ENCODE measurements around the gene NBEA. TPM values are rescaled to one million over a fixed set of nuclear protein-coding genes. Genes with fewer than 3 reads are reported as not detected.

The NBEA gene
- total RNA-seq, 2 experiments from 2014 or later: 3.5 to 3.8 TPM

GRCh38 chr13:35706721-35707120 is 764.7 kb downstream of the NBEA start:
- TF ChIP-seq, protein P1, sequence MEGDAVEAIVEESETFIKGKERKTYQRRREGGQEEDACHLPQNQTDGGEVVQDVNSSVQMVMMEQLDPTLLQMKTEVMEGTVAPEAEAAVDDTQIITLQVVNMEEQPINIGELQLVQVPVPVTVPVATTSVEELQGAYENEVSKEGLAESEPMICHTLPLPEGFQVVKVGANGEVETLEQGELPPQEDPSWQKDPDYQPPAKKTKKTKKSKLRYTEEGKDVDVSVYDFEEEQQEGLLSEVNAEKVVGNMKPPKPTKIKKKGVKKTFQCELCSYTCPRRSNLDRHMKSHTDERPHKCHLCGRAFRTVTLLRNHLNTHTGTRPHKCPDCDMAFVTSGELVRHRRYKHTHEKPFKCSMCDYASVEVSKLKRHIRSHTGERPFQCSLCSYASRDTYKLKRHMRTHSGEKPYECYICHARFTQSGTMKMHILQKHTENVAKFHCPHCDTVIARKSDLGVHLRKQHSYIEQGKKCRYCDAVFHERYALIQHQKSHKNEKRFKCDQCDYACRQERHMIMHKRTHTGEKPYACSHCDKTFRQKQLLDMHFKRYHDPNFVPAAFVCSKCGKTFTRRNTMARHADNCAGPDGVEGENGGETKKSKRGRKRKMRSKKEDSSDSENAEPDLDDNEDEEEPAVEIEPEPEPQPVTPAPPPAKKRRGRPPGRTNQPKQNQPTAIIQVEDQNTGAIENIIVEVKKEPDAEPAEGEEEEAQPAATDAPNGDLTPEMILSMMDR (IDR thresholded peaks at IDR 0.05): no peak
- peaks cover 2% of the 10 kb centered on the region for H3K9me3 Mint-ChIP-seq
- no peak overlapping the region for H3K27ac Mint-ChIP-seq
- H3K36me3 ChIP-seq (ENCODE audit: insufficient read depth, low read length): no peaks in the 10 kb centered on the region
- no peak overlapping the region for H3K27ac ChIP-seq (ENCODE audit: low read depth in 1 of 2, low read length in 2 of 2)
- no peak for ATAC-seq (ENCODE audit: poor library complexity)
- no peak overlapping the region for H3K4me3 ChIP-seq (ENCODE audit: low read length)
- no peaks in the 10 kb centered on the region for H3K4me1 ChIP-seq (ENCODE audit: insufficient read depth, low read length)
- intact Hi-C loops (cut with DNase I, micrococcal nuclease): no loop called here
- CTCF ChIA-PET: no interaction called here
- peaks cover 3% of the 10 kb centered on the region for H3K27me3 Mint-ChIP-seq
- H3K36me3 Mint-ChIP-seq (ENCODE audit: low read depth): no peaks in the 10 kb centered on the region
- DNase-seq: no peak
- H3K4me1 Mint-ChIP-seq (ENCODE audit: low read depth): no peaks in the 10 kb centered on the region
- H3K9me3 ChIP-seq (ENCODE audit: control insufficient read depth in 1 of 2, insufficient read depth in 1 of 2, low read length in 2 of 2): peaks cover 0 to 17% of the 10 kb centered on the region in 2 experiments
- H3K4me3 Mint-ChIP-seq: no peak overlapping the region
- H3K27me3 ChIP-seq (ENCODE audit: control insufficient read depth in 1 of 2, insufficient read depth in 2 of 2, low read length in 2 of 2): no peaks in the 10 kb centered on the region
- POLR2A ChIA-PET: no interaction called here

- ATAC-seq (ENCODE audit: poor library complexity): no peak
- H3K4me1 ChIP-seq (ENCODE audit: insufficient read depth, low read length): no peaks in the 10 kb centered on the region
- intact Hi-C loops (cut with DNase I, micrococcal nuclease): no loop called here
- no peak overlapping the region for H3K27ac ChIP-seq (ENCODE audit: low read depth in 1 of 2, low read length in 2 of 2)
- no peak overlapping the region for H3K4me3 ChIP-seq (ENCODE audit: low read length)
- no peaks in the 10 kb centered on the region for H3K36me3 ChIP-seq (ENCODE audit: insufficient read depth, low read length)
- Mint-ChIP-seq H3K4me1 (ENCODE audit: low read depth) (no peaks in the 10 kb centered on the region), H3K9me3 (no peaks in the 10 kb centered on the region), H3K4me3 (no peak overlapping the region), H3K27ac (no peak overlapping the region), H3K36me3 (ENCODE audit: low read depth) (no peaks in the 10 kb centered on the region), H3K27me3 (no peaks in the 10 kb centered on the region)
- ChIA-PET CTCF (no interaction called here), POLR2A (no interaction called here)
- TF ChIP-seq, protein P1 (IDR thresholded peaks at IDR 0.05): no peak
- H3K9me3 ChIP-seq (ENCODE audit: control insufficient read depth in 1 of 2, insufficient read depth in 1 of 2, low read length in 2 of 2): peaks cover 0 to 8% of the 10 kb centered on the region in 2 experiments
- H3K27me3 ChIP-seq (ENCODE audit: control insufficient read depth in 1 of 2, insufficient read depth in 2 of 2, low read length in 2 of 2): no peaks in the 10 kb centered on the region
- no peak for DNase-seq
These were observed 769.8 kb downstream of the NBEA start for GRCh38 chr13:35711909-35712308.

DNA sequence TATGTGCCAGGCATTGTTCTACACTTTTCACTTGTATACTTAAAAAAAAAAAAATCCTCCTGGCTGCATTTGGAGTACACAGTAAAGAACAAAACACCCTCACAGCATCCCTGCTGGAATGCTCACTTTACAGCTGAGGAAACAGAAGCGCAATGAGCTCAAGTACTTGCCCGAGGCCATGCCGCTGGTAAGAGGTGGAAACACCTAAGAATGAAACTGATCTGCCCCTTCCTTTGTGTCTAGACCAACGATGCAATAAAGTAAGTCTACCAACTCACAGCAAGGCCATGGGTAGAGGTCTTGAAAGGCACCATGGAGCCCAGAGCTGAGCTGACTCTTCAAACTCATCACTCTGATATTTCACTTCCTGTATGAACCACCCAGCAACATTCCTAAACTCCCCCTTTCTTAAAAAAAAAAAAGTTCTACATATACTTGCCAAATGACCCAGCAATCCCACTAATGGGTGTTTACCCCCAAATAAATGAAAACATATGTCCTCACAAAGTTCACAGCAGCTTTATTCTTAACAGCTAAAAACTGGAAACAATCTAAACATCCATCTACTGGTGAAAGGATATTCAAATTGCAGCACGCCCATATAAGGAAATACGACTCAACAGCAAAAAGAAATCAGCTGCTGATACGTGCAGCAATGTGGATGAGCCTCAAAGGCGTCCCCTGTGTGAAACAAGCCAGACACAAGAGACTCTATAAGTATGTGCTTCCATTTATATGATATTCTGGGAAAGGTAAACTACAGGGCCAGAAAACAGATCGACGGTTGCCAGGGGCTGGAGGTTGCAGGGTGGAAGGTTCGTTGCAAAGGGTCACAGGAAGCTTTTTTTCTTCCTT is 771.1 kb downstream of the NBEA start:
- Mint-ChIP-seq H3K27ac (no peak overlapping the region), H3K36me3 (ENCODE audit: low read depth) (no peaks in the 10 kb centered on the region), H3K4me3 (no peak overlapping the region), H3K27me3 (no peaks in the 10 kb centered on the region), H3K9me3 (no peaks in the 10 kb centered on the region), H3K4me1 (ENCODE audit: low read depth) (no peaks in the 10 kb centered on the region)
- intact Hi-C loops (cut with DNase I, micrococcal nuclease): no loop called here
- ATAC-seq (ENCODE audit: poor library complexity): no peak
- ChIA-PET POLR2A (no interaction called here), CTCF (no interaction called here)
- peaks cover 0 to 9% of the 10 kb centered on the region in 2 experiments for H3K9me3 ChIP-seq (ENCODE audit: control insufficient read depth in 1 of 2, insufficient read depth in 1 of 2, low read length in 2 of 2)
- no peak overlapping the region for H3K27ac ChIP-seq (ENCODE audit: low read depth in 1 of 2, low read length in 2 of 2)
- TF ChIP-seq, protein P1 (IDR thresholded peaks at IDR 0.05): no peak
- no peak overlapping the region for H3K4me3 ChIP-seq (ENCODE audit: low read length)
- no peaks in the 10 kb centered on the region for H3K36me3 ChIP-seq (ENCODE audit: insufficient read depth, low read length)
- H3K4me1 ChIP-seq (ENCODE audit: insufficient read depth, low read length): no peaks in the 10 kb centered on the region
- H3K27me3 ChIP-seq (ENCODE audit: control insufficient read depth in 1 of 2, insufficient read depth in 2 of 2, low read length in 2 of 2): no peaks in the 10 kb centered on the region
- DNase-seq: no peak

Data from CD4-positive, alpha-beta T cell (primary cell).